ENCODE measurements around the gene PPP1R36.

GRCh38 chr14:64541261-64541971, 8.3 kb upstream of the PPP1R36 start:
- no peak for TF ChIP-seq FOXS1 (CRISPR knock-in tag; IDR thresholded peaks at IDR 0.05)
- TF ChIP-seq EP300 (IDR thresholded peaks at IDR 0.05), result no peak

Measured in A549 (cell line).